HUES64 (cell line): ENCODE data around the gene RIPOR1.
A peak's percentile ranks its signal among the peaks of the same experiment; 100 is the strongest.

Source experiments
- H3K27ac ChIP-seq: 2 replicates; pipeline ENCODE4 v1.7.0; 2013; ENCODE audit warnings: low read depth, low read length, inconsistent platforms
- H3K27me3 ChIP-seq: 2 replicates; pipeline ENCODE4 v1.6.1; 2013; ENCODE audit warnings: mild to moderate bottlenecking, low read length; ENCODE audit not compliant: insufficient read depth
- H3K36me3 ChIP-seq: 2 replicates; pipeline ENCODE4 v1.6.1; 2013; ENCODE audit warnings: mild to moderate bottlenecking, low read length; ENCODE audit not compliant: insufficient read depth
- H3K4me1 ChIP-seq: 2 replicates; pipeline ENCODE4 v1.6.1; 2013; ENCODE audit warnings: mild to moderate bottlenecking, low read length, moderate library complexity; ENCODE audit not compliant: insufficient read depth
- H3K4me3 ChIP-seq: 2 replicates; pipeline ENCODE4 v1.5.1; 2013; ENCODE audit warnings: mild to moderate bottlenecking, low read length, moderate library complexity
- H3K9ac ChIP-seq: 2 replicates; pipeline ENCODE4 v1.6.1; 2013; ENCODE audit warnings: mild to moderate bottlenecking, low read depth, low read length
- H3K9me3 ChIP-seq: 2 replicates; pipeline ENCODE4 v1.6.1; 2013; ENCODE audit warnings: low read depth, low read length; ENCODE audit not compliant: insufficient read depth
- WGBS: fragments of 150-250, 120-280 bp; methylation state at CpG from one replicate; pipeline ENCODE4 v1.1.7; 2013; ENCODE audit warnings: missing lambda C conversion rate; 5-methylcytosine and 5-hydroxymethylcytosine counted together

Gene RIPOR1

GRCh38 chr16:67594956-67595355 lies 66.3 kb downstream of the RIPOR1 start:
- WGBS: 97% methylated on average over 1 of the region's 1 CpG
- Histone ChIP-seq H3K9me3 (no peaks in the 10 kb centered on the region), H3K4me3 (peak overlapping the region; percentile 8; the same call in 1 of the 2 replicates), H3K9ac (peak overlapping the region; percentile 1; the same call in 1 of the 2 replicates), H3K4me1 (peaks cover 32% of the 10 kb centered on the region), H3K36me3 (no peaks in the 10 kb centered on the region), H3K27ac (peak overlapping the region; percentile 94), H3K27me3 (no peaks in the 10 kb centered on the region)
